Endothelial cell of umbilical vein (primary cell): Measurements from ENCODE around the gene FOXI2. TPM values are rescaled to one million over a fixed set of nuclear protein-coding genes. Genes with fewer than 3 reads are reported as not detected.

Experiments
- BruUV-seq: library from RNA; stranded (reverse); fragments of 400-500 nt; replicated peaks from 2 replicates; lab custom pipeline; 2021; lab: Mats Ljungman, UMichigan
- CTCF ChIA-PET: fragments of 300-600, 350-600 bp; sonication (Branson Sonifier 250); formaldehyde crosslinking; loops from one replicate; lab custom pipeline; 2021; ENCODE audit warnings: antibody characterized with exemption, inconsistent platforms; lab: Charles Lee
- POLR2A ChIA-PET: fragments of 300-600, 350-600 bp; sonication (Branson Sonifier 250); formaldehyde crosslinking; loops from one replicate; lab custom pipeline; 2021; ENCODE audit warnings: antibody characterized with exemption, inconsistent platforms; lab: Charles Lee
- DNase-seq: peaks from one replicate; pipeline ENCODE4 v3.0.0-alpha.2; 2011; ENCODE audit warnings: low read depth, low spot score
- FAIRE-seq: peaks from 2 replicates; lab custom pipeline; 2011; peaks lifted over from hg19 to GRCh38; lab: Jason Lieb, UNC
- H2AFZ ChIP-seq: 2 replicates; pipeline ENCODE4 v1.6.0; 2012; ENCODE audit warnings: low read depth, low read length, control low read depth, inconsistent platforms
- H3K27ac ChIP-seq: 2 replicates; pipeline ENCODE4 v1.5.1; 2011; ENCODE audit warnings: low read depth, mild to moderate bottlenecking, control low read depth, low read length, moderate library complexity; ENCODE audit not compliant: insufficient read depth
- H3K27me3 ChIP-seq, 2 experiments: 2 replicates each; pipeline versions ENCODE4 v1.6.0 to v1.6.1; 2011; ENCODE audit warnings: low read length in 2 of 2, mixed read lengths in 1 of 2; ENCODE audit not compliant: control insufficient read depth in 2 of 2, insufficient read depth in 2 of 2
- H3K36me3 ChIP-seq, 2 experiments: 2 replicates in 1 of 2; 3 replicates in 1 of 2; pipeline ENCODE4 v1.5.1; 2011; ENCODE audit warnings: low read length in 2 of 2, mild to moderate bottlenecking in 1 of 2, moderate library complexity in 1 of 2; ENCODE audit not compliant: control insufficient read depth in 2 of 2, insufficient read depth in 2 of 2; ENCODE audit errors: extremely low read depth in 1 of 2
- H3K4me1 ChIP-seq: 3 replicates; pipeline ENCODE4 v1.5.1; 2011; ENCODE audit warnings: mild to moderate bottlenecking, low read length; ENCODE audit not compliant: control insufficient read depth, insufficient read depth; ENCODE audit errors: extremely low read depth
- H3K4me2 ChIP-seq: 2 replicates; pipeline ENCODE4 v1.6.1; 2011; ENCODE audit warnings: low read length, control low read depth, mixed read lengths; ENCODE audit not compliant: insufficient read depth
- H3K4me3 ChIP-seq, 3 experiments: fragments of 200-600 bp in 1 of 3; sonication (generic), shearing (Covaris generic) in 1 of 3; replicated peaks in 1 of 3; 2 replicates each; pipeline ENCODE4 v1.5.1; 2011 to 2016; ENCODE audit warnings: control low read depth in 3 of 3, low read length in 3 of 3, mild to moderate bottlenecking in 2 of 3, inconsistent platforms in 1 of 3, low read depth in 1 of 3, moderate library complexity in 1 of 3; ENCODE audit not compliant: insufficient read depth in 1 of 3
- H3K79me2 ChIP-seq: 2 replicates; pipeline ENCODE4 v1.6.0; 2012; ENCODE audit warnings: low read length, inconsistent platforms; ENCODE audit not compliant: control insufficient read depth, insufficient read depth
- H3K9ac ChIP-seq: replicated peaks from 2 replicates; pipeline ENCODE3; 2011; ENCODE audit warnings: low read length, control low read depth; ENCODE audit not compliant: insufficient read depth; ENCODE audit errors: extremely low read depth
- H3K9me1 ChIP-seq: replicated peaks from 3 replicates; pipeline ENCODE4 v1.6.0; 2011; ENCODE audit warnings: mild to moderate bottlenecking, low read length; ENCODE audit not compliant: control insufficient read depth, insufficient read depth; ENCODE audit errors: extremely low read depth
- H3K9me3 ChIP-seq: replicated peaks from 2 replicates; pipeline ENCODE4 v1.5.1; 2012; ENCODE audit warnings: low read length, inconsistent platforms; ENCODE audit not compliant: control insufficient read depth, insufficient read depth
- H4K20me1 ChIP-seq: replicated peaks from 2 replicates; pipeline ENCODE3; 2011; ENCODE audit warnings: mild to moderate bottlenecking, low read length; ENCODE audit not compliant: control insufficient read depth, insufficient read depth; ENCODE audit errors: extremely low read depth
- EZH2 ChIP-seq: IDR thresholded peaks from 2 replicates; pipeline ENCODE4 v1.6.1; 2012; ENCODE audit warnings: borderline replicate concordance, low read depth, mild to moderate bottlenecking, moderate library complexity, low read length, inconsistent platforms; ENCODE audit not compliant: severe bottlenecking
- FOS ChIP-seq: IDR thresholded peaks from 2 replicates; pipeline ENCODE4 v1.6.1; 2011; ENCODE audit warnings: mild to moderate bottlenecking, low read length, moderate library complexity, borderline replicate concordance; ENCODE audit not compliant: insufficient read depth
- GATA2 ChIP-seq: IDR thresholded peaks from 2 replicates; pipeline ENCODE4 v1.7.0; 2011; ENCODE audit warnings: low read depth, mild to moderate bottlenecking, moderate library complexity, mixed read lengths, low read length; ENCODE audit not compliant: insufficient read length, insufficient read depth
- JUN ChIP-seq: IDR thresholded peaks from 2 replicates; pipeline ENCODE4 v1.6.1; 2011; ENCODE audit warnings: borderline replicate concordance, low read depth; ENCODE audit not compliant: insufficient read length, insufficient read depth
- MYC ChIP-seq: IDR thresholded peaks from one replicate; pipeline ENCODE4 v1.6.1; 2011; ENCODE audit warnings: mild to moderate bottlenecking, low read depth, low read length
- POLR2A ChIP-seq: IDR thresholded peaks from 2 replicates; pipeline ENCODE4 v1.6.1; 2012; ENCODE audit warnings: low read depth, mild to moderate bottlenecking, control low read depth, low read length
- POLR2AphosphoS5 ChIP-seq: IDR thresholded peaks from 2 replicates; pipeline ENCODE4 v1.6.1; 2012; ENCODE audit warnings: low read depth, mild to moderate bottlenecking, control low read depth, low read length, moderate library complexity; ENCODE audit not compliant: insufficient read depth
- dilution Hi-C: fragments of 300-500 bp; cut with MboI; formaldehyde crosslinking; loops from one replicate; pipeline ENCODE4 v1.15.0; 2019; ENCODE audit warnings: low sequenced_read_pairs; ENCODE audit not compliant: extremely low pct_ligation_motif_present
- intact Hi-C: fragments of 100-400 bp; cut with micrococcal nuclease; formaldehyde crosslinking; loops from one replicate; pipeline ENCODE4 v1.10.0; 2022
- polyA plus RNA-seq, 4 experiments: library from polyadenylated mRNA; depleted of rRNA in 3 of 4; stranded (reverse) in 3 of 4; unstranded in 1 of 4; fragments of >200 nt; gene quantifications; 2 replicates each; pipeline versions ENCODE4 v1.2.1 to v1.2.3, GENCODE V29; 2011 to 2012; ENCODE audit warnings: missing spikeins in 1 of 4
- total RNA-seq: library from RNA; stranded (reverse); gene quantifications from 2 replicates; pipeline ENCODE4 v1.2.3, GENCODE V29; 2021
- TF ChIP-seq, protein P1 (sequence below): IDR thresholded peaks from 2 replicates; pipeline ENCODE4 v1.6.1; 2011; ENCODE audit not compliant: insufficient read depth, insufficient read length
- TF ChIP-seq, protein P2 (sequence below), 2 donors: IDR thresholded peaks; 1 replicate in 1 of 2; 2 replicates in 1 of 2; pipeline ENCODE4 v1.5.1; 2011; ENCODE audit warnings: low read length in 2 of 2, mild to moderate bottlenecking in 2 of 2, moderate library complexity in 2 of 2, control low read depth in 1 of 2, inconsistent platforms in 1 of 2, low read depth in 1 of 2; ENCODE audit not compliant: insufficient read depth in 1 of 2; ENCODE audit errors: extremely low read depth in 1 of 2

The FOXI2 gene
- total and polyA plus RNA-seq, 2 donors (not counting 3 experiments of a cell fraction or from before 2014, with no cell fraction given): not detected

DNA sequence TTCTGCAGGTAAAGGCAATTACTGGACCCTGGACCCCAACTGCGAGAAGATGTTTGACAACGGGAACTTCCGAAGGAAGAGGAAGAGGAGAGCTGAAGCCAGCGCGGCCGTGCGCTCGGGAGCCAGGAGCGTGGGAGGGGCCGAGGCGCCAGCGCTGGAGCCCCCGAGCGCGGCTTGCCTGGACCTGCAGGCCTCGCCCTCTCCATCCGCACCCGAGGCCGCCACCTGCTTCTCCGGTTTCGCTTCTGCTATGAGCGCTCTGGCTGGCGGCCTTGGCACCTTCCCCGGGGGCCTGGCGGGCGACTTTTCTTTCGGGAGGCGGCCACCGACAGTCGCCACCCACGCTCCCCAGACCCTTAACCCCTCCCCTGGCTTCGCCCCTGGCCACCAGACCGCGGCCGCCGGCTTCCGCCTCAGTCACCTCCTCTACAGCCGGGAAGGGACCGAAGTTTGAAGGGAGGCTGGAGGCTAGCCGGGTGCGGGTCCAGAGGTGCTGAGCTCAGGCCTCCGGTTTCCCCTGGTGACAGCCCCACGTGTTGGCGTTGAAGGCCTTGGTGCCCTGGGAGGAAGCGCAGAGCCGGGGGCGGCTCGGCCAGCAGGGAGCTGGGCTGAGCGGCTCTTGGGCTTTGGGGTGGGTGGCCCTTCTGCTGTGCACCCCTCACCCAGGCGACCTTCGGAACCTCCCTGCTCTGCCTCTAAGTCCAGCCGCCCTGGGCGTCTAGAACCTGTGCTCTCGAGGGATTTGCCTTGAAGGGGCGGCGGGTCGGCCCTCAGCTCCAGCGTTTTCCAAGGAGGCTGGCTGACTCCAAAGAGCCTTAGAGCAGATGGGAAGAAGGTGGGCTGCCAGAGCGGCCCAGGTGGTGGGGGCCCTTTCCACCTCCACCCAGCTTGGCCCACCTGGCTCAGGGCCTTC lies 1.8 kb downstream of the FOXI2 start:
- dilution Hi-C loops: no loop called here
- no peaks in the 10 kb centered on the region for H3K36me3 ChIP-seq
- H4K20me1 ChIP-seq: no peaks in the 10 kb centered on the region
- TF ChIP-seq, protein P1, sequence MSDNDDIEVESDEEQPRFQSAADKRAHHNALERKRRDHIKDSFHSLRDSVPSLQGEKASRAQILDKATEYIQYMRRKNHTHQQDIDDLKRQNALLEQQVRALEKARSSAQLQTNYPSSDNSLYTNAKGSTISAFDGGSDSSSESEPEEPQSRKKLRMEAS: no peak
- no peak for TF ChIP-seq FOS
- TF ChIP-seq, protein P2, sequence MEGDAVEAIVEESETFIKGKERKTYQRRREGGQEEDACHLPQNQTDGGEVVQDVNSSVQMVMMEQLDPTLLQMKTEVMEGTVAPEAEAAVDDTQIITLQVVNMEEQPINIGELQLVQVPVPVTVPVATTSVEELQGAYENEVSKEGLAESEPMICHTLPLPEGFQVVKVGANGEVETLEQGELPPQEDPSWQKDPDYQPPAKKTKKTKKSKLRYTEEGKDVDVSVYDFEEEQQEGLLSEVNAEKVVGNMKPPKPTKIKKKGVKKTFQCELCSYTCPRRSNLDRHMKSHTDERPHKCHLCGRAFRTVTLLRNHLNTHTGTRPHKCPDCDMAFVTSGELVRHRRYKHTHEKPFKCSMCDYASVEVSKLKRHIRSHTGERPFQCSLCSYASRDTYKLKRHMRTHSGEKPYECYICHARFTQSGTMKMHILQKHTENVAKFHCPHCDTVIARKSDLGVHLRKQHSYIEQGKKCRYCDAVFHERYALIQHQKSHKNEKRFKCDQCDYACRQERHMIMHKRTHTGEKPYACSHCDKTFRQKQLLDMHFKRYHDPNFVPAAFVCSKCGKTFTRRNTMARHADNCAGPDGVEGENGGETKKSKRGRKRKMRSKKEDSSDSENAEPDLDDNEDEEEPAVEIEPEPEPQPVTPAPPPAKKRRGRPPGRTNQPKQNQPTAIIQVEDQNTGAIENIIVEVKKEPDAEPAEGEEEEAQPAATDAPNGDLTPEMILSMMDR (IDR thresholded peaks at IDR 0.05; ENCODE audit: extremely low read depth in 1 of 2, insufficient read depth in 1 of 2, low read depth in 1 of 2, low read length in 2 of 2): no peak
- TF ChIP-seq POLR2A: no peak
- no peak for TF ChIP-seq GATA2
- no peak for TF ChIP-seq EZH2
- no peak for TF ChIP-seq MYC
- no peak for TF ChIP-seq JUN
- no peak for TF ChIP-seq POLR2AphosphoS5
- H3K27me3 ChIP-seq: peaks cover 28 to 52% of the 10 kb centered on the region in 2 experiments
- no peak overlapping the region for H3K4me2 ChIP-seq
- H3K27ac ChIP-seq: no peak overlapping the region
- no peaks in the 10 kb centered on the region for H3K4me1 ChIP-seq
- no peaks in the 10 kb centered on the region for H3K79me2 ChIP-seq
- ChIA-PET POLR2A (no interaction called here), CTCF (interaction anchor here (0.8 to 1.2 kb wide), 2 partner anchors 23 to 116 kb away, joined by 3 read pairs; no protein-coding TSS in a partner anchor)
- BruUV-seq: no TSS peak
- H2AFZ ChIP-seq: no peak overlapping the region
- intact Hi-C loops: no loop called here
- no peak overlapping the region for H3K9ac ChIP-seq
- no peaks in the 10 kb centered on the region for H3K9me1 ChIP-seq
- DNase-seq (no peak), FAIRE-seq (no peak)
- H3K9me3 ChIP-seq: no peaks in the 10 kb centered on the region
- no peak overlapping the region for H3K4me3 ChIP-seq
